ENCODE measurements around the gene PIAS2. TPM values are rescaled to one million over a fixed set of nuclear protein-coding genes. Genes with fewer than 3 reads are reported as not detected.

The PIAS2 gene
- total RNA-seq, 4 donors from 2014 or later: 16.3 to 42.1 (median 24.3) TPM

GRCh38 chr18:46831434-46831833 is 85.9 kb downstream of the PIAS2 start:
- H3K4me1 ChIP-seq: no peaks in the 10 kb centered on the region
- no peaks in the 10 kb centered on the region for H3K9me3 ChIP-seq
- TF ChIP-seq POLR2A (IDR thresholded peaks at IDR 0.05) (no peak), CTCF (IDR thresholded peaks at IDR 0.05) (no peak)
- DNase-seq: no peak
- peaks cover 0 to 25% (median 0%) of the 10 kb centered on the region in 3 donors for H3K36me3 ChIP-seq
- H3K4me3 ChIP-seq: no peak overlapping the region
- no peaks in the 10 kb centered on the region for H3K27me3 ChIP-seq
- H3K27ac ChIP-seq: no peak overlapping the region

- Histone ChIP-seq H3K4me3 (no peak overlapping the region), H3K27ac (no peak overlapping the region), H3K27me3 (no peaks in the 10 kb centered on the region), H3K4me1 (no peaks in the 10 kb centered on the region), H3K9me3 (no peaks in the 10 kb centered on the region), H3K36me3 (peaks cover 0 to 25% (median 0%) of the 10 kb centered on the region in 3 donors)
- DNase-seq: no peak
- TF ChIP-seq POLR2A (IDR thresholded peaks at IDR 0.05): no peak
- no peak for TF ChIP-seq CTCF (IDR thresholded peaks at IDR 0.05)
Measured at GRCh38 chr18:46830633-46831032, 86.7 kb downstream of the PIAS2 start.

- Histone ChIP-seq H3K4me3 (no peak overlapping the region), H3K27ac (no peak overlapping the region), H3K36me3 (peaks cover 0 to 25% (median 0%) of the 10 kb centered on the region in 3 donors), H3K9me3 (no peaks in the 10 kb centered on the region), H3K4me1 (no peaks in the 10 kb centered on the region), H3K27me3 (no peaks in the 10 kb centered on the region)
- DNase-seq: no peak
- no peak for TF ChIP-seq CTCF (IDR thresholded peaks at IDR 0.05)
- TF ChIP-seq POLR2A (IDR thresholded peaks at IDR 0.05): no peak
Measured at GRCh38 chr18:46829947-46830346, 87.4 kb downstream of the PIAS2 start.

- no peak for TF ChIP-seq POLR2A (IDR thresholded peaks at IDR 0.05)
- TF ChIP-seq CTCF (IDR thresholded peaks at IDR 0.05): no peak
- no peaks in the 10 kb centered on the region for H3K9me3 ChIP-seq
- H3K36me3 ChIP-seq: peaks cover 0 to 24% (median 0%) of the 10 kb centered on the region in 3 donors
- no peak for DNase-seq
- no peak overlapping the region for H3K27ac ChIP-seq
- H3K4me3 ChIP-seq: no peak overlapping the region
- no peaks in the 10 kb centered on the region for H3K4me1 ChIP-seq
- no peaks in the 10 kb centered on the region for H3K27me3 ChIP-seq
Measured at GRCh38 chr18:46829531-46829930, 87.8 kb downstream of the PIAS2 start.

- DNase-seq: no peak
- Histone ChIP-seq H3K36me3 (peaks cover 0 to 9% (median 0%) of the 10 kb centered on the region in 3 donors), H3K27me3 (no peaks in the 10 kb centered on the region), H3K9me3 (no peaks in the 10 kb centered on the region), H3K27ac (no peak overlapping the region), H3K4me3 (no peak overlapping the region), H3K4me1 (no peaks in the 10 kb centered on the region)
- TF ChIP-seq CTCF (IDR thresholded peaks at IDR 0.05) (no peak), POLR2A (IDR thresholded peaks at IDR 0.05) (no peak)
Measured at GRCh38 chr18:46821856-46822711, 95.2 kb downstream of the PIAS2 start.

Data from Peyer's patch (tissue), 4 donors.